Hepatocyte (in vitro differentiated cells): ENCODE data around the gene EYA3. TPM values are rescaled to one million over a fixed set of nuclear protein-coding genes. Genes with fewer than 3 reads are reported as not detected.

Experiments used
- DNase-seq: peaks from one replicate; pipeline ENCODE4 v3.0.0-alpha.2; 2016; ENCODE audit warnings: low spot score
- H2AFZ ChIP-seq: fragments of 200-600 bp; sonication (generic); 2 replicates; pipeline ENCODE4 v1.6.0; 2016; ENCODE audit warnings: antibody characterized with exemption, mild to moderate bottlenecking
- H3K27ac ChIP-seq: fragments of 200-600 bp; sonication (generic); 2 replicates; pipeline ENCODE4 v1.5.1; 2016; ENCODE audit warnings: mild to moderate bottlenecking
- H3K27me3 ChIP-seq: fragments of 200-600 bp; sonication (generic); 2 replicates; pipeline ENCODE4 v1.6.1; 2016
- H3K36me3 ChIP-seq: fragments of 200-600 bp; sonication (generic); replicated peaks from 2 replicates; pipeline ENCODE4 v1.5.1; 2016; ENCODE audit warnings: low read depth; ENCODE audit not compliant: insufficient read depth
- H3K4me1 ChIP-seq: fragments of 200-600 bp; sonication (generic); 2 replicates; pipeline ENCODE4 v1.5.1; 2016; ENCODE audit warnings: mild to moderate bottlenecking, moderate library complexity; ENCODE audit not compliant: insufficient read depth
- H3K4me2 ChIP-seq: fragments of 200-600 bp; sonication (generic); 2 replicates; pipeline ENCODE4 v1.6.0; 2016
- H3K4me3 ChIP-seq: fragments of 200-600 bp; sonication (generic); 2 replicates; pipeline ENCODE4 v1.5.1; 2016; ENCODE audit warnings: mild to moderate bottlenecking
- H3K79me2 ChIP-seq: fragments of 200-600 bp; sonication (generic); 2 replicates; pipeline ENCODE4 v1.6.0; 2017; ENCODE audit warnings: mild to moderate bottlenecking
- H3K9me2 ChIP-seq: fragments of 200-600 bp; sonication (generic); replicated peaks from 2 replicates; pipeline ENCODE4 v1.6.0; 2017; ENCODE audit warnings: mild to moderate bottlenecking; ENCODE audit not compliant: insufficient read depth
- H3K9me3 ChIP-seq: fragments of 200-600 bp; sonication (generic); 2 replicates; pipeline ENCODE4 v1.5.1; 2016; ENCODE audit warnings: low read depth, mild to moderate bottlenecking
- H4K20me1 ChIP-seq: fragments of 200-600 bp; sonication (generic); 2 replicates; pipeline ENCODE4 v1.6.0; 2016; ENCODE audit warnings: mild to moderate bottlenecking; ENCODE audit not compliant: insufficient read depth, poor library complexity, severe bottlenecking
- EZH2 ChIP-seq: fragments of 200-600 bp; sonication (generic); IDR thresholded peaks from 2 replicates; pipeline ENCODE4 v1.6.1; 2016; ENCODE audit warnings: antibody characterized with exemption, mild to moderate bottlenecking, borderline replicate concordance
- EZH2phosphoT487 ChIP-seq: fragments of 200-600 bp; sonication (generic); IDR thresholded peaks from one replicate; pipeline ENCODE4 v1.6.1; 2018; ENCODE audit warnings: antibody characterized with exemption, mild to moderate bottlenecking, low read depth, moderate library complexity; ENCODE audit not compliant: unreplicated experiment, severe bottlenecking
- WGBS: methylation state at CpG from one replicate; pipeline ENCODE4 v1.1.6; 2016; ENCODE audit warnings: low lambda C conversion rate; ENCODE audit errors: missing lambda C conversion rate; 5-methylcytosine and 5-hydroxymethylcytosine counted together
- polyA plus RNA-seq: library from polyadenylated mRNA; unstranded; fragments of >200 nt; fragmentation: Nextera tagmentation; extraction: Ambion mirVana; gene quantifications from 2 replicates; pipeline ENCODE4 v1.2.1, GENCODE V29; 2016
- total RNA-seq: library from RNA; depleted of rRNA; stranded (reverse); fragments of >200 nt; gene quantifications from 2 replicates; pipeline ENCODE4 v1.2.3, GENCODE V29; 2014
- TF ChIP-seq, protein P1 (sequence below): fragments of 200-600 bp; sonication (generic); IDR thresholded peaks from 2 replicates; pipeline ENCODE4 v1.5.1; 2016; ENCODE audit warnings: antibody characterized with exemption, mild to moderate bottlenecking; ENCODE audit not compliant: poor library complexity

EYA3 gene
- total and polyA plus RNA-seq, 2 experiments from 2014 or later = 4.2 to 19.9 TPM

DNA sequence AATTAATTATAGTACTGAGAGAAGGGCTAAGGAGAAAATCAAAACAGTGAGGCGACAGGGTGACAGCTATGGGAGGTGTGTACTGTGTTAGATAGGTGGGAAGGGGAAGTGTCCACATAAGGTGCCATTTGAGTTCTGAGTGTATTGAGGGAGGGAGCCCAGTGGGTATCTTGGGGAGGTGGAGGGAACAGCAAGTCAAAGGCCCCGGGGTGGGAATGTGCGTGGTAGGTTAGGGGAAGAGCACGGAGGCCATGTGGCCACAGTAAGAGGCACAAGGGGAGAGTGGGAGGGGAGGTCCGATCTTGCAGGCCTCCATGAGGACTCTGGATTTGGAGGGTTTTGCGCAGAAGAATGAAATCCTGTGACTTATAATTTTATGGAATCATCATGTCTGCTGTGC, 131.6 kb downstream of the EYA3 start:
- Histone ChIP-seq H3K9me3 (no peaks in the 10 kb centered on the region), H3K79me2 (peaks cover 16% of the 10 kb centered on the region), H2AFZ (no peak overlapping the region), H3K4me1 (peaks cover 15% of the 10 kb centered on the region), H3K4me2 (no peak overlapping the region), H3K4me3 (no peak overlapping the region), H3K27me3 (no peaks in the 10 kb centered on the region), H3K36me3 (no peaks in the 10 kb centered on the region), H3K27ac (no peak overlapping the region), H4K20me1 (peaks cover 2% of the 10 kb centered on the region), H3K9me2 (no peaks in the 10 kb centered on the region)
- WGBS = 82% methylated on average over 6 of the region's 6 CpGs
- no peak for DNase-seq
- no peak for TF ChIP-seq EZH2phosphoT487

DNA sequence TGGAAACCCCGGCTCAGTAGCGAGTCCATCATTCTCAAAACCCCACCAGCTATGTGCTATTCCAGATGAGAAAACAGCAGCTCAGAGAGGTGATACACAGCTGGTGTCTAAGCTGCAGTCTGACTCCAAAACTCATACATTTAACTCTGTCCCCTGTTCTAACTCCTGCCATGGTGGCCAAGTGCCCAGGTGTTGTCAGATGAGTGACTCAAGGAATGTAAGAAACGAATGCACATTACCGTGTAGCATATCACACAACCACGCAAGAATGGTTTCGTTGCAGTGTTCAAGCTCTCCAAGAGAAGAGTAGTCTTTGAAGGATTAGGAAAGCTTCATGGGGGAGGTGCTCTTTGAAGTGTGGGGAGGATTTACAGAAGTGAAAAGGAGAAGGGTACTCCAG, 133.3 kb downstream of the EYA3 start:
- WGBS = 94% methylated on average over 6 of the region's 6 CpGs
- Histone ChIP-seq H3K36me3 (no peaks in the 10 kb centered on the region), H3K9me3 (no peaks in the 10 kb centered on the region), H3K9me2 (no peaks in the 10 kb centered on the region), H3K27me3 (no peaks in the 10 kb centered on the region), H3K4me3 (no peak overlapping the region), H3K79me2 (no peaks in the 10 kb centered on the region), H3K4me1 (peaks cover 5% of the 10 kb centered on the region), H4K20me1 (no peaks in the 10 kb centered on the region), H2AFZ (no peak overlapping the region), H3K4me2 (no peak overlapping the region), H3K27ac (no peak overlapping the region)
- TF ChIP-seq EZH2 (no peak), EZH2phosphoT487 (no peak)
- TF ChIP-seq, protein P1, sequence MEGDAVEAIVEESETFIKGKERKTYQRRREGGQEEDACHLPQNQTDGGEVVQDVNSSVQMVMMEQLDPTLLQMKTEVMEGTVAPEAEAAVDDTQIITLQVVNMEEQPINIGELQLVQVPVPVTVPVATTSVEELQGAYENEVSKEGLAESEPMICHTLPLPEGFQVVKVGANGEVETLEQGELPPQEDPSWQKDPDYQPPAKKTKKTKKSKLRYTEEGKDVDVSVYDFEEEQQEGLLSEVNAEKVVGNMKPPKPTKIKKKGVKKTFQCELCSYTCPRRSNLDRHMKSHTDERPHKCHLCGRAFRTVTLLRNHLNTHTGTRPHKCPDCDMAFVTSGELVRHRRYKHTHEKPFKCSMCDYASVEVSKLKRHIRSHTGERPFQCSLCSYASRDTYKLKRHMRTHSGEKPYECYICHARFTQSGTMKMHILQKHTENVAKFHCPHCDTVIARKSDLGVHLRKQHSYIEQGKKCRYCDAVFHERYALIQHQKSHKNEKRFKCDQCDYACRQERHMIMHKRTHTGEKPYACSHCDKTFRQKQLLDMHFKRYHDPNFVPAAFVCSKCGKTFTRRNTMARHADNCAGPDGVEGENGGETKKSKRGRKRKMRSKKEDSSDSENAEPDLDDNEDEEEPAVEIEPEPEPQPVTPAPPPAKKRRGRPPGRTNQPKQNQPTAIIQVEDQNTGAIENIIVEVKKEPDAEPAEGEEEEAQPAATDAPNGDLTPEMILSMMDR = no peak
- no peak for DNase-seq

DNA sequence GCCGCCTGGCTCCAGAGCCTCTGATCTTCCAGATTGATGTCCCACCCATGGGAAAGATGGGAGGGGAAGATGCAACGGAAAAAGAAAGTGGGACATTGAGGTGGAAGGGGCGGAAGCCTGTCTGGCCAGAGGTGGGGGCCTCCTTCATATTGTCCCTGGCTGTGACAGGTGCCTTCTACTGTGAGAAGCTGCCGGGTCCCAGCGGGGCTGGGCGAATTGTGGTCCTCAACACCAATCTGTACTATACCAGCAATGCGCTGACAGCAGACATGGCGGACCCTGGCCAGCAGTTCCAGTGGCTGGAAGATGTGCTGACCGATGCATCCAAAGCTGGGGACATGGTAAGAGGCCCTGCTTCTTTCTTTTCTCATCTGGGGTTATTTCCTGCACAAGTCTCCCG, 134.2 kb downstream of the EYA3 start:
- H3K4me3 ChIP-seq = no peak overlapping the region
- no peaks in the 10 kb centered on the region for H3K27me3 ChIP-seq
- H2AFZ ChIP-seq = no peak overlapping the region
- H3K9me3 ChIP-seq = no peaks in the 10 kb centered on the region
- TF ChIP-seq EZH2 = no peak
- TF ChIP-seq, protein P1 = no peak
- no peak for TF ChIP-seq EZH2phosphoT487
- 94% methylated on average over 10 of the region's 10 CpGs for WGBS
- no peak overlapping the region for H3K27ac ChIP-seq
- no peak for DNase-seq
- no peaks in the 10 kb centered on the region for H4K20me1 ChIP-seq
- H3K4me2 ChIP-seq = no peak overlapping the region
- H3K9me2 ChIP-seq = no peaks in the 10 kb centered on the region
- H3K4me1 ChIP-seq = peaks cover 5% of the 10 kb centered on the region
- no peaks in the 10 kb centered on the region for H3K79me2 ChIP-seq
- H3K36me3 ChIP-seq = no peaks in the 10 kb centered on the region

DNA sequence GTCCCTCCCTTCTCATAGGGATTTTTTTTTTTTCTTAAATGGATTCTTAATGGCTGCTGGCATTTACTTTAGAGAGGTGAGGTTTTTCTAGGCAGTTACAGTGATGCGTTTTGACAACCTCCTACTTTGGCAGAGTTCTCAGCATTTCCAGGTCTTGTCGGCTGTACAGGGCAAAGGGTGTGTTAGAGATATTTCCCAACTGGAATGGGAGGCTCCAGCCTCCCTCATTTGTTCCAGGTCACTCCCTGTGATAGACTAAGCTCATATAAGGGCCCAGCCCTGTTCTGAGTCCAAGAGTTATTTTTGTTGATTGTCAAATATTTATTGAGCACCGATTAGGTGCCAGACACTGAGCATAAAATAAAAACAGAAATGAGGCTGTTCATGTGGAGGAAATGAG, 136.3 kb downstream of the EYA3 start:
- Histone ChIP-seq H3K4me2 (no peak overlapping the region), H3K9me3 (no peaks in the 10 kb centered on the region), H3K27me3 (no peaks in the 10 kb centered on the region), H3K79me2 (no peaks in the 10 kb centered on the region), H3K36me3 (no peaks in the 10 kb centered on the region), H3K4me3 (no peak overlapping the region), H3K4me1 (no peaks in the 10 kb centered on the region), H4K20me1 (no peaks in the 10 kb centered on the region), H2AFZ (no peak overlapping the region), H3K9me2 (no peaks in the 10 kb centered on the region), H3K27ac (no peak overlapping the region)
- TF ChIP-seq EZH2 (no peak), EZH2phosphoT487 (no peak)
- TF ChIP-seq, protein P1 = no peak
- WGBS = 78% methylated on average over 3 of the region's 3 CpGs
- no peak for DNase-seq
